Measurements from ENCODE around the gene TAMM41.

The TAMM41 gene

GRCh38 chr3:11850003-11850402, 3.3 kb upstream of the TAMM41 start:
- Histone ChIP-seq H3K36me3 (no peaks in the 10 kb centered on the region), H3K27me3 (peaks cover 77% of the 10 kb centered on the region), H3K4me1 (ENCODE audit: control insufficient read depth in 1 of 2, insufficient read depth in 1 of 2, low read depth in 1 of 2, low read length in 1 of 2) (peaks cover 19 to 24% of the 10 kb centered on the region in 2 experiments)

GRCh38 chr3:11847607-11848006, 922 bp upstream of the TAMM41 start:
- peaks cover 54% of the 10 kb centered on the region for H3K27me3 ChIP-seq
- no peaks in the 10 kb centered on the region for H3K9me3 ChIP-seq
- H3K4me3 ChIP-seq (ENCODE audit: low read depth in 1 of 2, low read length in 1 of 2) = no peak overlapping the region
- peaks cover 19 to 25% of the 10 kb centered on the region in 2 experiments for H3K4me1 ChIP-seq (ENCODE audit: control insufficient read depth in 1 of 2, insufficient read depth in 1 of 2, low read depth in 1 of 2, low read length in 1 of 2)
- H3K27ac ChIP-seq = no peak overlapping the region
- peaks cover 8% of the 10 kb centered on the region for H3K36me3 ChIP-seq
- no peak for TF ChIP-seq CTCF (IDR thresholded peaks at IDR 0.05)

More at GRCh38 chr3:11850003-11850402, 3.3 kb upstream of the TAMM41 start:
- no peak overlapping the region for H3K27ac ChIP-seq
- H3K4me3 ChIP-seq (ENCODE audit: low read depth in 1 of 2, low read length in 1 of 2) = no peak overlapping the region
- no peak for TF ChIP-seq CTCF (IDR thresholded peaks at IDR 0.05)
- no peaks in the 10 kb centered on the region for H3K9me3 ChIP-seq

GRCh38 chr3:11845651-11846050, 1.0 kb downstream of the TAMM41 start:
- Histone ChIP-seq H3K4me3 (ENCODE audit: low read depth in 1 of 2, low read length in 1 of 2) (peak overlapping the region in 1 of 2 experiments; percentile 67), H3K4me1 (ENCODE audit: control insufficient read depth in 1 of 2, insufficient read depth in 1 of 2, low read depth in 1 of 2, low read length in 1 of 2) (peaks cover 19 to 25% of the 10 kb centered on the region in 2 experiments), H3K27me3 (peaks cover 35% of the 10 kb centered on the region), H3K9me3 (no peaks in the 10 kb centered on the region), H3K36me3 (peaks cover 10% of the 10 kb centered on the region), H3K27ac (no peak overlapping the region)
- TF ChIP-seq CTCF (IDR thresholded peaks at IDR 0.05) = no peak

- Histone ChIP-seq H3K9me3 (no peaks in the 10 kb centered on the region), H3K36me3 (peaks cover 11% of the 10 kb centered on the region), H3K4me1 (ENCODE audit: control insufficient read depth in 1 of 2, insufficient read depth in 1 of 2, low read depth in 1 of 2, low read length in 1 of 2) (peaks cover 19 to 25% of the 10 kb centered on the region in 2 experiments), H3K27ac (no peak overlapping the region), H3K4me3 (ENCODE audit: low read depth in 1 of 2, low read length in 1 of 2) (no peak overlapping the region), H3K27me3 (peaks cover 27% of the 10 kb centered on the region)
- no peak for TF ChIP-seq CTCF (IDR thresholded peaks at IDR 0.05)
Observed at GRCh38 chr3:11844891-11845290, 1.8 kb downstream of the TAMM41 start.

GRCh38 chr3:11835028-11835639, 11.6 kb downstream of the TAMM41 start:
- Histone ChIP-seq H3K9me3 (no peaks in the 10 kb centered on the region), H3K27ac (no peak overlapping the region), H3K27me3 (no peaks in the 10 kb centered on the region), H3K36me3 (peaks cover 54% of the 10 kb centered on the region), H3K4me3 (ENCODE audit: low read depth in 1 of 2, low read length in 1 of 2) (no peak overlapping the region), H3K4me1 (ENCODE audit: control insufficient read depth in 1 of 2, insufficient read depth in 1 of 2, low read depth in 1 of 2, low read length in 1 of 2) (no peaks in the 10 kb centered on the region)
- TF ChIP-seq CTCF (IDR thresholded peaks at IDR 0.05) = no peak
